ENCODE results near the gene SND1. TPM values are rescaled to one million over a fixed set of nuclear protein-coding genes. Genes with fewer than 3 reads are reported as not detected.

The SND1 gene
- total and polyA plus RNA-seq, 9 donors: 88.3 to 125 (median 97.7) TPM

GRCh38 chr7:128131115-128131514 is 479.1 kb downstream of the SND1 start:
- no CpG with 5 or more reads among the region's 2 CpGs for WGBS (ENCODE audit: insufficient coverage)
- no peaks in the 10 kb centered on the region for H3K36me3 ChIP-seq (ENCODE audit: control insufficient read depth, insufficient read depth, low read length)
- peaks cover 12% of the 10 kb centered on the region for H3K4me1 ChIP-seq (ENCODE audit: control insufficient read depth, insufficient read depth, low read length)

GRCh38 chr7:128131731-128132130 is 479.7 kb downstream of the SND1 start:
- no peak overlapping the region for H3K4me3 ChIP-seq (ENCODE audit: low read length)
- H3K27me3 ChIP-seq (ENCODE audit: control insufficient read depth, insufficient read depth, low read length): peaks cover 48% of the 10 kb centered on the region
- no peaks in the 10 kb centered on the region for H3K36me3 ChIP-seq (ENCODE audit: control insufficient read depth, insufficient read depth, low read length)
- peaks cover 14% of the 10 kb centered on the region for H3K4me1 ChIP-seq (ENCODE audit: control insufficient read depth, insufficient read depth, low read length)
- no peak overlapping the region for H3K27ac ChIP-seq (ENCODE audit: low read length)
- H3K9me3 ChIP-seq (replicated peaks; ENCODE audit: control insufficient read depth, low read depth, low read length): no peaks in the 10 kb centered on the region
- no peak for DNase-seq
- 33% methylated on average over 1 of the region's 4 CpGs for WGBS (ENCODE audit: insufficient coverage)

More at GRCh38 chr7:128131115-128131514, 479.1 kb downstream of the SND1 start:
- peaks cover 42% of the 10 kb centered on the region for H3K27me3 ChIP-seq (ENCODE audit: control insufficient read depth, insufficient read depth, low read length)
- no peaks in the 10 kb centered on the region for H3K9me3 ChIP-seq (replicated peaks; ENCODE audit: control insufficient read depth, low read depth, low read length)
- DNase-seq: no peak
- no peak overlapping the region for H3K27ac ChIP-seq (ENCODE audit: low read length)
- H3K4me3 ChIP-seq (ENCODE audit: low read length): no peak overlapping the region

- H3K27me3 ChIP-seq (ENCODE audit: control insufficient read depth, insufficient read depth, low read length): peaks cover 53% of the 10 kb centered on the region
- no peak overlapping the region for H3K4me3 ChIP-seq (ENCODE audit: low read length)
- H3K9me3 ChIP-seq (replicated peaks; ENCODE audit: control insufficient read depth, low read depth, low read length): no peaks in the 10 kb centered on the region
- H3K36me3 ChIP-seq (ENCODE audit: control insufficient read depth, insufficient read depth, low read length): no peaks in the 10 kb centered on the region
- 66% methylated on average over 6 of the region's 9 CpGs for WGBS (ENCODE audit: insufficient coverage)
- H3K4me1 ChIP-seq (ENCODE audit: control insufficient read depth, insufficient read depth, low read length): peaks cover 19% of the 10 kb centered on the region
- no peak overlapping the region for H3K27ac ChIP-seq (ENCODE audit: low read length)
- no peak for DNase-seq
Measured at GRCh38 chr7:128132426-128133069, 480.6 kb downstream of the SND1 start.

GRCh38 chr7:128135159-128135514 is 483.1 kb downstream of the SND1 start:
- Histone ChIP-seq H3K27me3 (ENCODE audit: control insufficient read depth, insufficient read depth, low read length) (peaks cover 59% of the 10 kb centered on the region), H3K27ac (ENCODE audit: low read length) (no peak overlapping the region), H3K4me1 (ENCODE audit: control insufficient read depth, insufficient read depth, low read length) (peaks cover 19% of the 10 kb centered on the region), H3K9me3 (replicated peaks; ENCODE audit: control insufficient read depth, low read depth, low read length) (no peaks in the 10 kb centered on the region), H3K4me3 (ENCODE audit: low read length) (peak overlapping the region; percentile 28), H3K36me3 (ENCODE audit: control insufficient read depth, insufficient read depth, low read length) (no peaks in the 10 kb centered on the region)
- DNase-seq: no peak
- no CpG with 5 or more reads among the region's 6 CpGs for WGBS (ENCODE audit: insufficient coverage)

GRCh38 chr7:128135515-128136214 is 483.7 kb downstream of the SND1 start:
- Histone ChIP-seq H3K27ac (ENCODE audit: low read length) (no peak overlapping the region), H3K4me1 (ENCODE audit: control insufficient read depth, insufficient read depth, low read length) (peaks cover 19% of the 10 kb centered on the region), H3K27me3 (ENCODE audit: control insufficient read depth, insufficient read depth, low read length) (peaks cover 59% of the 10 kb centered on the region), H3K9me3 (replicated peaks; ENCODE audit: control insufficient read depth, low read depth, low read length) (no peaks in the 10 kb centered on the region), H3K36me3 (ENCODE audit: control insufficient read depth, insufficient read depth, low read length) (no peaks in the 10 kb centered on the region), H3K4me3 (ENCODE audit: low read length) (peak overlapping the region; percentile 52)
- peak; percentile 62 for DNase-seq
- under 1% methylated on average over 46 of the region's 57 CpGs for WGBS (ENCODE audit: insufficient coverage)

GRCh38 chr7:128136215-128136597 is 484.2 kb downstream of the SND1 start:
- Histone ChIP-seq H3K4me1 (ENCODE audit: control insufficient read depth, insufficient read depth, low read length) (peaks cover 19% of the 10 kb centered on the region), H3K27me3 (ENCODE audit: control insufficient read depth, insufficient read depth, low read length) (peaks cover 60% of the 10 kb centered on the region), H3K9me3 (replicated peaks; ENCODE audit: control insufficient read depth, low read depth, low read length) (no peaks in the 10 kb centered on the region), H3K36me3 (ENCODE audit: control insufficient read depth, insufficient read depth, low read length) (no peaks in the 10 kb centered on the region), H3K4me3 (ENCODE audit: low read length) (peak overlapping the region; percentile 52), H3K27ac (ENCODE audit: low read length) (no peak overlapping the region)
- DNase-seq: no peak
- WGBS (ENCODE audit: insufficient coverage): 3% methylated on average over 9 of the region's 22 CpGs

- WGBS (ENCODE audit: insufficient coverage): 47% methylated on average over 9 of the region's 9 CpGs
- H3K27ac ChIP-seq (ENCODE audit: low read length): no peak overlapping the region
- H3K4me1 ChIP-seq (ENCODE audit: control insufficient read depth, insufficient read depth, low read length): peaks cover 19% of the 10 kb centered on the region
- H3K9me3 ChIP-seq (replicated peaks; ENCODE audit: control insufficient read depth, low read depth, low read length): no peaks in the 10 kb centered on the region
- peaks cover 61% of the 10 kb centered on the region for H3K27me3 ChIP-seq (ENCODE audit: control insufficient read depth, insufficient read depth, low read length)
- DNase-seq: peak; percentile 25
- no peak overlapping the region for H3K4me3 ChIP-seq (ENCODE audit: low read length)
- no peaks in the 10 kb centered on the region for H3K36me3 ChIP-seq (ENCODE audit: control insufficient read depth, insufficient read depth, low read length)
Measured at GRCh38 chr7:128137181-128137580, 485.2 kb downstream of the SND1 start.

- Histone ChIP-seq H3K4me3 (ENCODE audit: low read length) (no peak overlapping the region), H3K4me1 (ENCODE audit: control insufficient read depth, insufficient read depth, low read length) (peaks cover 18% of the 10 kb centered on the region), H3K9me3 (replicated peaks; ENCODE audit: control insufficient read depth, low read depth, low read length) (peaks cover 2% of the 10 kb centered on the region), H3K36me3 (ENCODE audit: control insufficient read depth, insufficient read depth, low read length) (no peaks in the 10 kb centered on the region), H3K27ac (ENCODE audit: low read length) (no peak overlapping the region), H3K27me3 (ENCODE audit: control insufficient read depth, insufficient read depth, low read length) (peaks cover 53% of the 10 kb centered on the region)
- WGBS (ENCODE audit: insufficient coverage): no CpG with 5 or more reads among the region's 3 CpGs
- no peak for DNase-seq
Measured at GRCh38 chr7:128139406-128139805, 487.4 kb downstream of the SND1 start.

- Histone ChIP-seq H3K4me3 (ENCODE audit: low read length) (no peak overlapping the region), H3K27ac (ENCODE audit: low read length) (no peak overlapping the region), H3K27me3 (ENCODE audit: control insufficient read depth, insufficient read depth, low read length) (peaks cover 36% of the 10 kb centered on the region), H3K36me3 (ENCODE audit: control insufficient read depth, insufficient read depth, low read length) (no peaks in the 10 kb centered on the region), H3K4me1 (ENCODE audit: control insufficient read depth, insufficient read depth, low read length) (peaks cover 5% of the 10 kb centered on the region), H3K9me3 (replicated peaks; ENCODE audit: control insufficient read depth, low read depth, low read length) (peaks cover 2% of the 10 kb centered on the region)
- WGBS (ENCODE audit: insufficient coverage): 85% methylated on average over 4 of the region's 6 CpGs
- DNase-seq: no peak
Measured at GRCh38 chr7:128141683-128142195, 489.7 kb downstream of the SND1 start.

All from muscle of leg (tissue), 11 donors.